HG02870 (cell line): ENCODE results near the gene USP17L18.
"Not testable (repeated sequence)": the region's sequence is repeated elsewhere in the genome, so short reads cannot be mapped to it uniquely, and the experiment has no call there.

Experiments
- ATAC-seq: cut with Tn5 transposase; IDR thresholded peaks from one replicate; pipeline ENCODE4 v1.9.1; 2021; ENCODE audit warnings: mild to moderate bottlenecking, moderate library complexity; ENCODE audit not compliant: unreplicated experiment

USP17L18 gene

DNA sequence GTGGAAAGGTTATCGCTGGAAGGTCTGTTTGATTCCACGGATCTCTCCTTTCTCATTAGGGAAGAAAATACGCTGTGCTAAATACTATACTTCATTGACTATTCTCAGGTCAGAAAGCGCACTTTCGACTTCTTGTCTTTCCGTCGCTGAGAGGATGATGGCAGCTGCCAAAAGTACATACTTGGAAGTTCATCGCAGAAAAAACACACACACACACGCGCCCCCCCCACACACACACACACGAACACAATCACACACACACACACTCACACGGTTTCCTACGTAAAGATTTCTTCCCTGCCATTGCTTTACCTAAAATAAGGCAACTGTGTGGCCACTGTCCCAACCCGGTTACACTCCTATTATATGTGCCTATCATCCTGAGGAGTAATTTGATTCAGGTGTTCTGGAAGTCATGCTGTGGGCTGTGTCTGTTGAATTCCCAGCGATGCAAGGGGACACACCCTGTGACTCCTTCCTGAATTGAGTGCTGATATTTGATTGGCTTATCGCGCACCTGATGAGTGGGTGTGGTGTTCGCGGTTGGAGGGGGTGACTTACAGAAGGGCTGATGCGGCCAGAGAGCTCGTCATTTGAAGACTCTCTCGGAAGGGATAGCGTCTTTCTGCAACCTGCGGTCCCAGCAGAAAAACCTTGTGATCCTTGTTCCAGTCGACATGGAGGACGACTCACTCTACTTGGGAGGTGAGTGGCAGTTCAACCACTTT, at the start of gene USP17L18:
Gene USP17L18 (plus strand): TSS at position 678 of the 728 bp plus-strand sequence. CDS start 0 bp downstream, at position 678.
- not testable (repeated sequence) for ATAC-seq

DNA sequence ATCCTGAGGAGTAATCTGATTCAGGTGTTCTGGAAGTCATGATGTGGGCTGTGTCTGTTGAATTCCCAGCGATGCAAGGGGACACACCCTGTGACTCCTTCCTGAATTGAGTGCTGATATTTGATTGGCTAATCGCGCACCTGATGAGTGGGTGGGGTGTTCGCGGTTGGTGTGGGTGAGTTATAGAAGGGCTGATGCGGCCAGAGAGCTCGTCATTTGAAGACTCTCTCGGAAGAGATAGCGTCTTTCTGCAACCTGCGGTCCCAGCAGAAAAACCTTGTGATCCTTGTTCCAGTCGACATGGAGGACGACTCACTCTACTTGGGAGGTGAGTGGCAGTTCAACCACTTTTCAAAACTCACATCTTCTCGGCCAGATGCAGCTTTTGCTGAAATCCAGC, 38.1 kb upstream of the USP17L18 start, which contains the start of gene USP17L10:
Gene USP17L10 (plus strand): TSS at position 301 of the 400 bp plus-strand sequence. CDS start 0 bp downstream, at position 301.
- not testable (repeated sequence) for ATAC-seq

GRCh38 chr4:9214701-9215100, 33.7 kb upstream of the USP17L18 start:
- not testable (repeated sequence) for ATAC-seq

- ATAC-seq, result not testable (repeated sequence)
These were observed 33.3 kb upstream of the USP17L18 start, which contains the start of gene USP17L11 for GRCh38 chr4:9215105-9215504. Gene USP17L11 (plus strand): TSS chr4:9215405. CDS start chr4:9215405, 0 bp downstream.

DNA sequence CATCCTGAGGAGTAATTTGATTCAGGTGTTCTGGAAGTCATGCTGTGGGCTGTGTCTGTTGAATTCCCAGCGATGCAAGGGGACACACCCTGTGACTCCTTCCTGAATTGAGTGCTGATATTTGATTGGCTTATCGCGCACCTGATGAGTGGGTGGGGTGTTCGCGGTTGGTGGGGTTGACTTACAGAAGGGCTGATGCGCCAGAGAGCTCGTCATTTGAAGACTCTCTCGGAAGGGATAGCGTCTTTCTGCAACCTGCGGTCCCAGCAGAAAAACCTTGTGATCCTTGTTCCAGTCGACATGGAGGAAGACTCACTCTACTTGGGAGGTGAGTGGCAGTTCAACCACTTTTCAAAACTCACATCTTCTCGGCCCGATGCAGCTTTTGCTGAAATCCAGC, 28.6 kb upstream of the USP17L18 start, which contains the start of gene USP17L12:
Gene USP17L12 (plus strand): TSS at position 301 of the 400 bp plus-strand sequence. CDS start 0 bp downstream, at position 301.
- not testable (repeated sequence) for ATAC-seq

GRCh38 chr4:9224596-9224995, 23.8 kb upstream of the USP17L18 start, which contains the start of gene USP17L13:
Gene USP17L13 (plus strand): TSS chr4:9224896. CDS start chr4:9224896, 0 bp downstream.
- ATAC-seq, result not testable (repeated sequence)

GRCh38 chr4:9230249-9230648, 18.2 kb upstream of the USP17L18 start:
- not testable (repeated sequence) for ATAC-seq

DNA sequence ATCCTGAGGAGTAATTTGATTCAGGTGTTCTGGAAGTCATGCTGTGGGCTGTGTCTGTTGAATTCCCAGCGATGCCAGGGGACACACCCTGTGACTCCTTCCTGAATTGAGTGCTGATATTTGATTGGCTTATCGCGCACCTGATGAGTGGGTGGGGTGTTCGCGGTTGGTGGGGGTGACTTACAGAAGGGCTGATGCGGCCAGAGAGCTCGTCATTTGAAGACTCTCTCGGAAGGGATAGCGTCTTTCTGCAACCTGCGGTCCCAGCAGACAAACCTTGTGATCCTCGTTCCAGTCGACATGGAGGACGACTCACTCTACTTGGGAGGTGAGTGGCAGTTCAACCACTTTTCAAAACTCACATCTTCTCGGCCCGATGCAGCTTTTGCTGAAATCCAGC, 14.3 kb upstream of the USP17L18 start, which contains the start of gene USP17L15:
Gene USP17L15 (plus strand): TSS at position 301 of the 400 bp plus-strand sequence. CDS start 0 bp downstream, at position 301.
- ATAC-seq, result not testable (repeated sequence)

- ATAC-seq, result not testable (repeated sequence)
These were observed 10.0 kb upstream of the USP17L18 start for GRCh38 chr4:9238461-9238860.

DNA sequence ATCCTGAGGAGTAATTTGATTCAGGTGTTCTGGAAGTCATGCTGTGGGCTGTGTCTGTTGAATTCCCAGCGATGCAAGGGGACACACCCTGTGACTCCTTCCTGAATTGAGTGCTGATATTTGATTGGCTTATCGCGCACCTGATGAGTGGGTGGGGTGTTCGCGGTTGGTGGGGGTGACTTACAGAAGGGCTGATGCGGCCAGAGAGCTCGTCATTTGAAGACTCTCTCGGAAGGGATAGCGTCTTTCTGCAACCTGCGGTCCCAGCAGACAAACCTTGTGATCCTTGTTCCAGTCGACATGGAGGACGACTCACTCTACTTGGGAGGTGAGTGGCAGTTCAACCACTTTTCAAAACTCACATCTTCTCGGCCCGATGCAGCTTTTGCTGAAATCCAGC, 4.9 kb upstream of the USP17L18 start, which contains the start of gene USP17L17:
Gene USP17L17 (plus strand): TSS at position 301 of the 400 bp plus-strand sequence. CDS start 0 bp downstream, at position 301.
- not testable (repeated sequence) for ATAC-seq

GRCh38 chr4:9253078-9253477, 4.6 kb downstream of the USP17L18 start, which contains the start of gene USP17L19:
Gene USP17L19 (plus strand): TSS chr4:9253378. CDS start chr4:9253378, 0 bp downstream.
- not testable (repeated sequence) for ATAC-seq

- ATAC-seq, result not testable (repeated sequence)
These were observed 9.4 kb downstream of the USP17L18 start, which contains the start of gene USP17L20 for GRCh38 chr4:9257824-9258223. Gene USP17L20 (plus strand): TSS chr4:9258124. CDS start chr4:9258124, 0 bp downstream.

GRCh38 chr4:9262572-9262971, 14.1 kb downstream of the USP17L18 start, which contains the start of gene USP17L21:
Gene USP17L21 (plus strand): TSS chr4:9262872. CDS start chr4:9262872, 0 bp downstream.
- ATAC-seq, result not testable (repeated sequence)

- not testable (repeated sequence) for ATAC-seq
These were observed 18.9 kb downstream of the USP17L18 start, which contains the start of gene USP17L22 for GRCh38 chr4:9267319-9267718. Gene USP17L22 (plus strand): TSS chr4:9267619. CDS start chr4:9267619, 0 bp downstream.

DNA sequence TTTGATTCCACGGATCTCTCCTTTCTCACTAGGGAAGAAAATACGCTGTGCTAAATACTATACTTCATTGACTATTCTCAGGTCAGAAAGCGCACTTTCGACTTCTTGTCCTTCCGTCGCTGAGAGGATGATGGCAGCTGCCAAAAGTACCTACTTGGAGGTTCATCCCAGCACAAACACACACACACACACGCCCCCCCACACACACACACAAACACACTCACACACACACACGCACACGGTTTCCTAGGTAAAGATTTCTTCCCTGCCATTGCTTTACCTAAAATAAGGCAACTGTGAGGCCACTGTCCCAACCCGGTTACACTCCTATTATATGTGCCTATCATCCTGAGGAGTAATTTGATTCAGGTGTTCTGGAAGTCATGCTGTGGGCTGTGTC, 23.3 kb downstream of the USP17L18 start:
- not testable (repeated sequence) for ATAC-seq
